A549 (cell line): ENCODE measurements around the gene TERB1.
"Not testable (repeated sequence)": the region's sequence is repeated elsewhere in the genome, so short reads cannot be mapped to it uniquely, and the experiment has no call there.

Experiments used
- EP300 ChIP-seq, 2 experiments: fragments of >200 bp; sonication (Bioruptor Twin); formaldehyde crosslinking; IDR thresholded peaks; 2 replicates in 1 of 2; 3 replicates in 1 of 2; pipeline ENCODE4 v1.6.1; 2016 to 2017
- JUNB ChIP-seq: fragments of >200 bp; sonication (Bioruptor Twin); formaldehyde crosslinking; IDR thresholded peaks from 2 replicates; pipeline ENCODE4 v1.6.1; 2016
- POLR2A ChIP-seq: IDR thresholded peaks from 2 replicates; pipeline ENCODE4 v1.6.1; 2012; ENCODE audit warnings: mild to moderate bottlenecking, low read length
- RFX5 ChIP-seq: fragments of 450-650 bp; IDR thresholded peaks from 2 replicates; pipeline ENCODE4 v1.7.1; 2014; ENCODE audit warnings: antibody characterized with exemption, mild to moderate bottlenecking, moderate library complexity
- TF ChIP-seq, protein P1 (sequence below): fragments of >200 bp; sonication (Bioruptor Twin); formaldehyde crosslinking; IDR thresholded peaks from 3 replicates; pipeline ENCODE4 v1.5.1; 2016

- TF ChIP-seq, protein P1, sequence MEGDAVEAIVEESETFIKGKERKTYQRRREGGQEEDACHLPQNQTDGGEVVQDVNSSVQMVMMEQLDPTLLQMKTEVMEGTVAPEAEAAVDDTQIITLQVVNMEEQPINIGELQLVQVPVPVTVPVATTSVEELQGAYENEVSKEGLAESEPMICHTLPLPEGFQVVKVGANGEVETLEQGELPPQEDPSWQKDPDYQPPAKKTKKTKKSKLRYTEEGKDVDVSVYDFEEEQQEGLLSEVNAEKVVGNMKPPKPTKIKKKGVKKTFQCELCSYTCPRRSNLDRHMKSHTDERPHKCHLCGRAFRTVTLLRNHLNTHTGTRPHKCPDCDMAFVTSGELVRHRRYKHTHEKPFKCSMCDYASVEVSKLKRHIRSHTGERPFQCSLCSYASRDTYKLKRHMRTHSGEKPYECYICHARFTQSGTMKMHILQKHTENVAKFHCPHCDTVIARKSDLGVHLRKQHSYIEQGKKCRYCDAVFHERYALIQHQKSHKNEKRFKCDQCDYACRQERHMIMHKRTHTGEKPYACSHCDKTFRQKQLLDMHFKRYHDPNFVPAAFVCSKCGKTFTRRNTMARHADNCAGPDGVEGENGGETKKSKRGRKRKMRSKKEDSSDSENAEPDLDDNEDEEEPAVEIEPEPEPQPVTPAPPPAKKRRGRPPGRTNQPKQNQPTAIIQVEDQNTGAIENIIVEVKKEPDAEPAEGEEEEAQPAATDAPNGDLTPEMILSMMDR = not testable (repeated sequence)
- TF ChIP-seq POLR2A; JUNB; EP300 (IDR thresholded peaks at IDR 0.05); RFX5: not testable (repeated sequence)
Observed at GRCh38 chr16:66793984-66794383, 7.4 kb downstream of the TERB1 start.
